Psoas muscle (tissue), 8 donors: Measurements from ENCODE around the gene MSX1. TPM values are rescaled to one million over a fixed set of nuclear protein-coding genes. Genes with fewer than 3 reads are reported as not detected.

ENCODE experiments used
- ATAC-seq, 4 donors: fragments of 200-7000 bp; cut with Tn5 transposase; one replicate each; pipeline ENCODE4 v1.9.1; 2020; ENCODE audit warnings: moderate library complexity in 3 of 4, mild to moderate bottlenecking in 2 of 4
- DNase-seq, 2 donors: peaks; one replicate each; pipeline ENCODE4 v3.0.0-alpha.2; 2020
- H3K27ac ChIP-seq: fragments of 200-600 bp; one replicate; pipeline ENCODE4 v1.8.0; 2022
- H3K27me3 ChIP-seq, 3 donors: fragments of 200-600 bp in 1 of 3; one replicate each; pipeline versions ENCODE4 v1.6.1 to v1.8.0; 2013 to 2022; ENCODE audit warnings: low read length in 2 of 3, mild to moderate bottlenecking in 2 of 3, moderate library complexity in 1 of 3; ENCODE audit not compliant: insufficient read depth in 3 of 3
- H3K36me3 ChIP-seq, 2 donors: fragments of 200-600 bp in 1 of 2; one replicate each; pipeline versions ENCODE4 v1.6.1 to v1.8.0; 2013 to 2022; ENCODE audit warnings: low read depth in 1 of 2, mild to moderate bottlenecking in 1 of 2, moderate library complexity in 1 of 2; ENCODE audit not compliant: insufficient read depth in 1 of 2
- H3K4me1 ChIP-seq: fragments of 200-600 bp; one replicate; pipeline ENCODE4 v1.8.0; 2022
- H3K4me3 ChIP-seq: fragments of 200-600 bp; one replicate; pipeline ENCODE4 v1.8.0; 2022; ENCODE audit warnings: mild to moderate bottlenecking
- H3K9me3 ChIP-seq: fragments of 200-600 bp; one replicate; pipeline ENCODE4 v1.8.0; 2022
- WGBS, 3 donors: extraction: QIAGEN DNeasy Blood & Tissue Kit; methylation state at CpG; one replicate each; pipeline versions ENCODE4 v1.1.6 to v1.1.7; 2013; 5-methylcytosine and 5-hydroxymethylcytosine counted together
- intact Hi-C, 2 donors: fragments of 100-400 bp; cut with DNase I; formaldehyde crosslinking; loops; one replicate each; pipeline versions ENCODE4 v1.11.0 to v1.14.2; 2022
- polyA plus RNA-seq, 3 donors: library from polyadenylated mRNA; stranded (reverse); fragments of 200-250 nt; gene quantifications; one replicate each; pipeline ENCODE4 v1.2.3, GENCODE V29; 2013
- total RNA-seq, 4 donors: library from RNA; stranded (reverse); fragmentation: NEBNext Ultra II Directional in 2 of 4; extraction: Animal tissue kit (Norgen Biotek cat#: 25700) in 2 of 4; gene quantifications; one replicate each; pipeline versions ENCODE4 v1.2.1 to v1.2.4, GENCODE V29; 2021 to 2023
- TF ChIP-seq, protein P1 (sequence below): fragments of 200-600 bp; IDR thresholded peaks from one replicate; pipeline ENCODE4 v1.8.0; 2022; ENCODE audit warnings: antibody characterized with exemption
- donor health status: healthy with polysubstance abuse.
- donor health status: DM: no; HTN: no; CAD: no; lungs with moderate emphysema.
- donor health status: Bipolar disorder and iron deficiency.
- donor health status: healthy.
- donor health status: DM: yes; HTN: yes; CAD: no.
- donor health status: DM: no; HTN: no; CAD: no.
- donor health status: DM: no; HTN: no; CAD: no.
- donor health status: DM: yes; HTN: yes; CAD: no.

MSX1 gene
- total and polyA plus RNA-seq, 7 donors, result 1.1 to 3.7 (median 1.7) TPM

GRCh38 chr4:4831825-4832224 is 27.6 kb upstream of the MSX1 start:
- TF ChIP-seq, protein P1, sequence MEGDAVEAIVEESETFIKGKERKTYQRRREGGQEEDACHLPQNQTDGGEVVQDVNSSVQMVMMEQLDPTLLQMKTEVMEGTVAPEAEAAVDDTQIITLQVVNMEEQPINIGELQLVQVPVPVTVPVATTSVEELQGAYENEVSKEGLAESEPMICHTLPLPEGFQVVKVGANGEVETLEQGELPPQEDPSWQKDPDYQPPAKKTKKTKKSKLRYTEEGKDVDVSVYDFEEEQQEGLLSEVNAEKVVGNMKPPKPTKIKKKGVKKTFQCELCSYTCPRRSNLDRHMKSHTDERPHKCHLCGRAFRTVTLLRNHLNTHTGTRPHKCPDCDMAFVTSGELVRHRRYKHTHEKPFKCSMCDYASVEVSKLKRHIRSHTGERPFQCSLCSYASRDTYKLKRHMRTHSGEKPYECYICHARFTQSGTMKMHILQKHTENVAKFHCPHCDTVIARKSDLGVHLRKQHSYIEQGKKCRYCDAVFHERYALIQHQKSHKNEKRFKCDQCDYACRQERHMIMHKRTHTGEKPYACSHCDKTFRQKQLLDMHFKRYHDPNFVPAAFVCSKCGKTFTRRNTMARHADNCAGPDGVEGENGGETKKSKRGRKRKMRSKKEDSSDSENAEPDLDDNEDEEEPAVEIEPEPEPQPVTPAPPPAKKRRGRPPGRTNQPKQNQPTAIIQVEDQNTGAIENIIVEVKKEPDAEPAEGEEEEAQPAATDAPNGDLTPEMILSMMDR, result no peak
- no peaks in the 10 kb centered on the region for H3K36me3 ChIP-seq
- no peak overlapping the region for H3K4me3 ChIP-seq
- DNase-seq (no peak), ATAC-seq (no peak)
- no peak overlapping the region for H3K27ac ChIP-seq
- 77 to 88% (median 81%) methylated on average over 6 of the region's 6 CpGs for WGBS, 3 donors
- H3K27me3 ChIP-seq, result peaks cover 0 to 4% (median 0%) of the 10 kb centered on the region in 3 donors
- H3K4me1 ChIP-seq, result no peaks in the 10 kb centered on the region
- intact Hi-C loops, result no loop called here
- peaks cover 6% of the 10 kb centered on the region for H3K9me3 ChIP-seq

GRCh38 chr4:4836044-4836443 is 23.4 kb upstream of the MSX1 start:
- Histone ChIP-seq H3K36me3 (no peaks in the 10 kb centered on the region), H3K27ac (no peak overlapping the region), H3K4me3 (no peak overlapping the region), H3K27me3 (peaks cover 0 to 3% (median 0%) of the 10 kb centered on the region in 3 donors), H3K9me3 (peaks cover 6% of the 10 kb centered on the region), H3K4me1 (no peaks in the 10 kb centered on the region)
- intact Hi-C loops, result no loop called here
- ATAC-seq (no peak), DNase-seq (no peak)
- WGBS, 3 donors, result 83 to 89% (median 84%) methylated on average over 3 of the region's 3 CpGs
- TF ChIP-seq, protein P1, result no peak

DNA sequence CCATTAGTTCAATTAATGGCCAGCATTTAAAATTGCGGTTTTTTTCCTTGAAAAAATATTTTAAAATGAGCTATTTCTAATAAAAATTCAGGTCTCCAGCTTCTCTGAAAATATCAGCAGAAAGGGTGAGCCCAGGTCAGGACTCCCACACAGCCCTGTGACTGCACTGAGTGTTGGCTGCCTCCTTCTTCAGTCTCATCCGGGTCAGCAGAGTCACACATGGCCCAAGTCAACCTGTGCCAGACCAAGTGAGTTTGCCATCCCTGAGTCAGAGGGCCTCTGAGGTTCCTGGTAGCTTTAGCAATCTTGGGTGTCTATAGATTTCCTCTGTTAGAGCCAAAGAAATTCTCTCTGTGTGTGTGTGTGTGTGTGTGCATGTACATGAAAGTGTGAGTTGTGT is 22.1 kb upstream of the MSX1 start:
- Histone ChIP-seq H3K9me3 (peaks cover 6% of the 10 kb centered on the region), H3K36me3 (no peaks in the 10 kb centered on the region), H3K4me3 (no peak overlapping the region), H3K27me3 (peaks cover 0 to 16% (median under 1%) of the 10 kb centered on the region in 3 donors), H3K4me1 (no peaks in the 10 kb centered on the region), H3K27ac (no peak overlapping the region)
- DNase-seq (no peak), ATAC-seq (no peak)
- 53 to 65% (median 57%) methylated on average over 2 of the region's 2 CpGs for WGBS, 3 donors
- intact Hi-C loops, result no loop called here
- TF ChIP-seq, protein P1, result no peak

GRCh38 chr4:4838051-4838935 is 21.2 kb upstream of the MSX1 start:
- H3K27me3 ChIP-seq, result peaks cover 0 to 23% (median 3%) of the 10 kb centered on the region in 3 donors
- TF ChIP-seq, protein P1, result no peak
- no peak overlapping the region for H3K4me3 ChIP-seq
- peaks cover 6% of the 10 kb centered on the region for H3K9me3 ChIP-seq
- no peaks in the 10 kb centered on the region for H3K4me1 ChIP-seq
- H3K27ac ChIP-seq, result no peak overlapping the region
- intact Hi-C loops, result no loop called here
- ATAC-seq (no peak), DNase-seq (peak in 1 of 2 donors; percentile 15)
- WGBS, 3 donors, result 43 to 46% (median 45%) methylated on average over 13 of the region's 13 CpGs
- H3K36me3 ChIP-seq, result no peaks in the 10 kb centered on the region
